Measurements from ENCODE around the gene DMBX1. TPM values are rescaled to one million over a fixed set of nuclear protein-coding genes. Genes with fewer than 3 reads are reported as not detected.
A peak's percentile ranks its signal among the peaks of the same experiment; 100 is the strongest.

DMBX1 gene
- total and polyA plus RNA-seq, 2 donors (not counting 1 experiment from before 2014, with no cell fraction given): not detected

DNA sequence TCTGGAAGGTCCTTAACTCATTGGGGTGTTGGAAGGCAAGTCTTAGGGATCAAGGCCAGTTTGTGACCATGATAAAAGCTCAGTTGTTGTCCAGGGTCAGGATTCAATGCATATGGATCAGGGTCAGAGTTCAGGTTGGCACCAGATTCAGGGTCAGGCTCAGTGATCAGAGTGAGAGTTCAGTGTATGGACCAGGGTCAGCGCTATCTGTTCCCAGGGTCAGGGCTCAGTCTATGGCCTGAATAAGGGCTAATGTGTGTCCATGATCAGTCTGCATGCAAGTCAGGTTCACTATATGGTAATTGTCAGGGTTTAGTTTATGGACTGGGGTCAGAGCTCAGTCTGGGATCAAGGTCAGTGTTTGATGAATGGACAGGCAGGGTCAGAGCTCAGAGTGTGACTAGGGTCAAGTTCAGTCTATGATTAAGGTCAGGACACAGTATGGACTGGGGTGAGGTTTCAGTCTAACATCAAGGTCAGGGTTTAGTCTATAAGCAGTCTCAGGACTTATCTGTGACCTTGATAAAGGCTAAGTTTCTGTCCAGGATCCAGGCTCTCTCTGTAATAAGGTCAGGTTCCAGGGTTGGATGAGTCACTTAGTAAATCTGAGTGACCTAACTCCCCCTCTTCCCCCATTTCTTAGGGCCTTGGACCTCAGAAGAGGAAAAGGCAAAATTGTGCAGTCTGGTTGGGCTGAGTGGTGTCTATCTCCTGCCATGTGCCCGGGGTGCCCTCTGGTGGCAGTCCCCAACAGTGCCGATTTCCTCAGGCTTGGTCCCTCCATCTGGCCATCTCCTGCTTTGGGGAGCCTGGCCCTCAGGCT, 38.0 kb downstream of the DMBX1 start:
- CTCF ChIA-PET: interaction anchor here (0.6 to 8.2 kb wide), 13 partner anchors 12 to 200 kb away, joined by 3 to 122 read pairs (median 4); no protein-coding TSS in a partner anchor
- intact Hi-C loops (cut with micrococcal nuclease): loop anchor here (1.0 to 2.0 kb wide), 3 partner anchors 51 to 121 kb away; no protein-coding TSS in a partner anchor
- Histone ChIP-seq H4K20me1 (ENCODE audit: control insufficient read depth, insufficient read depth, low read length, poor library complexity, severe bottlenecking) (no peaks in the 10 kb centered on the region), H3K9me3 (ENCODE audit: control extremely low read depth in 1 of 3, control insufficient read depth in 2 of 3, insufficient read depth in 1 of 3, low read length in 2 of 3) (no peaks in the 10 kb centered on the region), H2AFZ (ENCODE audit: insufficient read depth, low read depth, low read length, poor library complexity, severe bottlenecking) (no peak overlapping the region), H3K36me3 (replicated peaks in 1 of 2; ENCODE audit: control extremely low read depth in 1 of 2, control insufficient read depth in 1 of 2, extremely low read depth in 1 of 2, insufficient read depth in 2 of 2, low read length in 1 of 2) (no peaks in the 10 kb centered on the region), H3K4me3 (ENCODE audit: control extremely low read depth in 1 of 5, extremely low read depth in 1 of 5, insufficient read depth in 1 of 5, low read depth in 2 of 5, low read length in 4 of 5) (no peak overlapping the region), H3K79me2 (ENCODE audit: control insufficient read depth, insufficient read depth, low read length) (no peaks in the 10 kb centered on the region), H3K9ac (ENCODE audit: low read length) (no peak overlapping the region), H3K4me1 (ENCODE audit: control insufficient read depth in 2 of 2, insufficient read depth in 2 of 2, low read length in 2 of 2) (no peaks in the 10 kb centered on the region), H3K27ac (ENCODE audit: low read length in 2 of 2) (no peak overlapping the region), H3K4me2 (replicated peaks; ENCODE audit: low read depth, low read length, poor library complexity, severe bottlenecking) (no peak overlapping the region), H3K27me3 (replicated peaks in 1 of 4; ENCODE audit: control extremely low read depth in 1 of 4, control insufficient read depth in 3 of 4, insufficient read depth in 4 of 4, low read length in 3 of 4) (peaks cover 0 to 40% (median 9%) of the 10 kb centered on the region in 4 experiments)
- TF ChIP-seq EZH2 (IDR thresholded peaks at IDR 0.05; ENCODE audit: borderline replicate concordance, insufficient read depth, low read depth, low read length, poor library complexity, severe bottlenecking): no peak
- TF ChIP-seq, protein P1, sequence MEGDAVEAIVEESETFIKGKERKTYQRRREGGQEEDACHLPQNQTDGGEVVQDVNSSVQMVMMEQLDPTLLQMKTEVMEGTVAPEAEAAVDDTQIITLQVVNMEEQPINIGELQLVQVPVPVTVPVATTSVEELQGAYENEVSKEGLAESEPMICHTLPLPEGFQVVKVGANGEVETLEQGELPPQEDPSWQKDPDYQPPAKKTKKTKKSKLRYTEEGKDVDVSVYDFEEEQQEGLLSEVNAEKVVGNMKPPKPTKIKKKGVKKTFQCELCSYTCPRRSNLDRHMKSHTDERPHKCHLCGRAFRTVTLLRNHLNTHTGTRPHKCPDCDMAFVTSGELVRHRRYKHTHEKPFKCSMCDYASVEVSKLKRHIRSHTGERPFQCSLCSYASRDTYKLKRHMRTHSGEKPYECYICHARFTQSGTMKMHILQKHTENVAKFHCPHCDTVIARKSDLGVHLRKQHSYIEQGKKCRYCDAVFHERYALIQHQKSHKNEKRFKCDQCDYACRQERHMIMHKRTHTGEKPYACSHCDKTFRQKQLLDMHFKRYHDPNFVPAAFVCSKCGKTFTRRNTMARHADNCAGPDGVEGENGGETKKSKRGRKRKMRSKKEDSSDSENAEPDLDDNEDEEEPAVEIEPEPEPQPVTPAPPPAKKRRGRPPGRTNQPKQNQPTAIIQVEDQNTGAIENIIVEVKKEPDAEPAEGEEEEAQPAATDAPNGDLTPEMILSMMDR (IDR thresholded peaks at IDR 0.05): peak; percentile 80
- Mint-ChIP-seq H3K4me1 (no peaks in the 10 kb centered on the region), H3K4me3 (no peak overlapping the region), H3K9me3 (ENCODE audit: insufficient read depth) (no peaks in the 10 kb centered on the region), H3K27ac (no peak overlapping the region), H3K27me3 (peaks cover 58% of the 10 kb centered on the region)
- ATAC-seq (ENCODE audit: low read depth) (peak; percentile 50), DNase-seq (peak; percentile 64)
- 34% methylated on average over 3 of the region's 3 CpGs for WGBS (ENCODE audit: insufficient coverage)
- POLR2A ChIA-PET: no interaction called here
